Hepatocyte (in vitro differentiated cells): ENCODE measurements around the gene TRPC1.

Source experiments
- CTCF ChIP-seq: fragments of 200-600 bp; sonication (generic); IDR thresholded peaks from 2 replicates; pipeline ENCODE4 v1.5.1; 2016; ENCODE audit warnings: antibody characterized with exemption, mild to moderate bottlenecking; ENCODE audit not compliant: poor library complexity
- EZH2 ChIP-seq: fragments of 200-600 bp; sonication (generic); IDR thresholded peaks from 2 replicates; pipeline ENCODE4 v1.6.1; 2016; ENCODE audit warnings: antibody characterized with exemption, mild to moderate bottlenecking, borderline replicate concordance
- EZH2phosphoT487 ChIP-seq: fragments of 200-600 bp; sonication (generic); IDR thresholded peaks from one replicate; pipeline ENCODE4 v1.6.1; 2018; ENCODE audit warnings: antibody characterized with exemption, mild to moderate bottlenecking, low read depth, moderate library complexity; ENCODE audit not compliant: unreplicated experiment, severe bottlenecking

GRCh38 chr3:142828703-142829305, 105.0 kb downstream of the TRPC1 start:
- TF ChIP-seq CTCF (peak; percentile 94), EZH2phosphoT487 (no peak), EZH2 (no peak)
